ENCODE results near the gene SERINC2. TPM values are rescaled to one million over a fixed set of nuclear protein-coding genes. Genes with fewer than 3 reads are reported as not detected.

The SERINC2 gene
- total RNA-seq, 2 donors from 2014 or later = 0.19 to 0.56 TPM

DNA sequence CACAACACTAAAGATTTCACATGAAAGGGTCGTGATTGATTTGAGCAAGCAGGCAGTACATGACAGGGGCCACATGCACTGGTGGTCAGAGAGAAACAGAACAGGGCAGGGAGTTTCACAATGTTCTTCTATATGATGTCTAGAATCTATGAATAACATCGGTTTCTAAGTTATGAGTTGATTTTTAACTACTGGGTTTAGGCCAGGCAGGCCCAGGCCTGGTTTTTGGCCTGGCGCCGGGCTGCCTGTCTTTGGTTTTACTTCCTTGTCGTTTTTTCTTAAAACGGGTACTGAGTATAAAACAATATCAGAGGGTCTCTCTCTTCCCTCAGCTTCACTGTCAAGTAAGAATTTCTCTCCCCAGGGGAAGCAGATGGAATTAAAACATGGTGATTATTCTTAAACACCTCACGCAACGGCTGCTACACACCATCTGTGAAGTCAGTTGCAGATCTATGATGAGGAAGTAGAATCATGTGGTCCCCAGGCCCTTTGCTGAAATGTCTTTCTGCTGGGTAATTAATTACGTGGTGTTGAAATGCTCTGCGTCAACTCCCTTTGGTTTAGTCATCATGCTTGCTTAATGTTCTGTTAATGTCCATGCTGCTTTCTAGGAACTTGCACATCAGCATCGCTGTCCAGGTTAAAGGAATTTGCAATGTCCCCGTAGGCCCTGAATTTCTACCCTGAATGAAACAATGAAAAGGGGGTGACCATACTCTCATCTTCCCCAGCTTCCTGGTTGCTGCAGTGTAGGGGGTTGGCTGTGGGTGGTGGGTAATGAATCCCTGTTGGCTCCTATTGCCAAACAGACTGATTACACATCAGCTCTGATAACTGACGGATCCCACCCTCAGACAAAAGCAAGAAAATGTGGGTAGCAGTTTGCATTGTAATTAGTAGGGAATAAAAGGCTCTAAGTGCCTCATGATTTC is 70.3 kb downstream of the SERINC2 start:
- Mint-ChIP-seq H3K27me3 (peaks cover 3 to 5% of the 10 kb centered on the region in 2 donors), H3K9me3 (no peaks in the 10 kb centered on the region)
- DNase-seq (ENCODE audit: low spot score) = no peak

More for the DNA sequence above, 70.3 kb downstream of the SERINC2 start:
- Mint-ChIP-seq H3K36me3 (peaks cover 4% of the 10 kb centered on the region), H3K27ac (peak overlapping the region in 1 of 2 donors; percentile 43), H3K4me1 (ENCODE audit: low read depth in 2 of 2) (peaks cover 11 to 12% of the 10 kb centered on the region in 2 donors), H3K4me3 (no peak overlapping the region)
- peak in 1 of 2 donors; percentile 58 for ATAC-seq

Other genes starting within 250 kb of the SERINC2 start
- gene NKAIN1, start 173.3 kb upstream of the SERINC2 start, total RNA-seq = not detected
- 100 to 1,000 TPM in 1 of 2 donors, 10 to 100 TPM in 1; 81.1 to 107 TPM for gene SNRNP40, start 116.4 kb upstream of the SERINC2 start, total RNA-seq
- gene ZCCHC17, start 116.2 kb upstream of the SERINC2 start, total RNA-seq = 10 to 100 TPM; 35.3 to 37.8 TPM
- not detected for gene FABP3, start 40.1 kb upstream of the SERINC2 start, total RNA-seq
- gene TINAGL1, start 163.3 kb downstream of the SERINC2 start, total RNA-seq = not detected
- not detected for gene HCRTR1, start 204.5 kb downstream of the SERINC2 start, total RNA-seq
- gene PEF1, start 231.7 kb downstream of the SERINC2 start, total RNA-seq = 10 to 100 TPM; 45.5 to 55.9 TPM

Data from natural killer cell treated with Interleukin-12 subunit alpha and Interleukin-12 subunit beta and Interleukin-15 and Interleukin-18, amount 100 ng/mL, for 72 hours (primary cell).